GM19025 (cell line): ENCODE data around the gene CELF4.

Experiments
- ATAC-seq: cut with Tn5 transposase; IDR thresholded peaks from one replicate; pipeline ENCODE4 v1.9.1; 2021; ENCODE audit warnings: mild to moderate bottlenecking, low read depth, moderate library complexity; ENCODE audit not compliant: unreplicated experiment

The CELF4 gene

GRCh38 chr18:37207343-37207742 is 358.3 kb downstream of the CELF4 start:
- no peak for ATAC-seq

GRCh38 chr18:37199741-37200140 is 365.9 kb downstream of the CELF4 start:
- ATAC-seq = no peak
